LNCaP clone FGC (cell line): ENCODE measurements around the gene RRP8.

ENCODE experiments used
- DNase-seq: peaks from one replicate; pipeline ENCODE4 v3.0.0-alpha.2; 2011; ENCODE audit warnings: low read depth
- H3K4me3 ChIP-seq: 2 replicates; pipeline ENCODE4 v1.5.1; 2011; ENCODE audit warnings: mild to moderate bottlenecking, low read depth, low read length, control low read depth
- CTCF ChIP-seq: IDR thresholded peaks from 2 replicates; pipeline ENCODE4 v1.5.1; 2012; ENCODE audit warnings: mild to moderate bottlenecking; ENCODE audit not compliant: control insufficient read depth, insufficient read depth; ENCODE audit errors: extremely low read depth

Gene RRP8

GRCh38 chr11:6587360-6587953, 16.0 kb downstream of the RRP8 start:
- H3K4me3 ChIP-seq: no peak overlapping the region
- DNase-seq: peak; percentile 84
- no peak for TF ChIP-seq CTCF

GRCh38 chr11:6586434-6587359, 16.7 kb downstream of the RRP8 start:
- H3K4me3 ChIP-seq: no peak overlapping the region
- DNase-seq: no peak
- TF ChIP-seq CTCF: no peak

GRCh38 chr11:6584528-6584927, 18.9 kb downstream of the RRP8 start:
- H3K4me3 ChIP-seq: no peak overlapping the region
- TF ChIP-seq CTCF: no peak
- DNase-seq: no peak

- H3K4me3 ChIP-seq: no peak overlapping the region
- no peak for TF ChIP-seq CTCF
- DNase-seq: no peak
These were observed 19.8 kb downstream of the RRP8 start for GRCh38 chr11:6583584-6583983.

- no peak for TF ChIP-seq CTCF
- no peak overlapping the region for H3K4me3 ChIP-seq
- DNase-seq: no peak
These were observed 23.7 kb downstream of the RRP8 start for GRCh38 chr11:6579681-6580080.

- no peak for DNase-seq
- H3K4me3 ChIP-seq: no peak overlapping the region
- TF ChIP-seq CTCF: no peak
These were observed 25.3 kb downstream of the RRP8 start for GRCh38 chr11:6578134-6578533.
